GM18499 (cell line): Measurements from ENCODE around the gene PTPRM.

ENCODE experiments used
- ATAC-seq: cut with Tn5 transposase; IDR thresholded peaks from one replicate; pipeline ENCODE4 v1.9.1; 2021; ENCODE audit warnings: moderate number of reproducible peaks; ENCODE audit not compliant: insufficient read depth, unreplicated experiment

PTPRM gene

DNA sequence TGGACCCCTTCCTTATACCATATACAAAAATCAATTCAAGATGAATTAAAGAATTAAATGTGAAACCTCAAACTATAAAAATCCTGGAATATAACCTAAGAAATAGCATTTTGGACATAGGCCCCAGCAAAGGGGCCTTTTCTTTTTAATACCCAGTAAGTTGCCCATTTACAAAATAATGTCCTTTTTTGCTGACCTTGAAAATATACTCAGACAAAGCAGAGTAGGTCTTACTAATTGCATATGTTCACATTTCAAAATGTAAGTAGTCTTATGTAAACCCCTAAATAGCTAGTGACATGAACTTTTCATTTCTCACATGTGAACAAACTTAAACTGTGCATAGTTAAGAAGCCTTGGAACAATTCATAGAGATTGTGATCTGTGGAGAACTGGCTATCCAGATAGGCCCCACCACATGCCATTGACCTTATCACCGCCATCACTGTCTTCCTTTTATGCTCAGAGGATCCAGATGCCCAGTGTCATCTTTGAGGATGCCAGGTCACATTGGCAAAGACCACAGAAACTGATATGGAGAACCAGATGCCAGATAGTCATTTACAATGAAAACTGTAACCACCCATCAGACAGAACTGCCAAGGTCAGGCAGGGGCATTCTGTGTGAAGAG, 759.8 kb downstream of the PTPRM start:
- ATAC-seq, result no peak

GRCh38 chr18:8328126-8328525, 761.0 kb downstream of the PTPRM start:
- ATAC-seq, result no peak

- ATAC-seq, result no peak
Measured at GRCh38 chr18:8329186-8329771, 762.2 kb downstream of the PTPRM start.

- ATAC-seq, result no peak
Measured at GRCh38 chr18:8330575-8330974, 763.5 kb downstream of the PTPRM start.

DNA sequence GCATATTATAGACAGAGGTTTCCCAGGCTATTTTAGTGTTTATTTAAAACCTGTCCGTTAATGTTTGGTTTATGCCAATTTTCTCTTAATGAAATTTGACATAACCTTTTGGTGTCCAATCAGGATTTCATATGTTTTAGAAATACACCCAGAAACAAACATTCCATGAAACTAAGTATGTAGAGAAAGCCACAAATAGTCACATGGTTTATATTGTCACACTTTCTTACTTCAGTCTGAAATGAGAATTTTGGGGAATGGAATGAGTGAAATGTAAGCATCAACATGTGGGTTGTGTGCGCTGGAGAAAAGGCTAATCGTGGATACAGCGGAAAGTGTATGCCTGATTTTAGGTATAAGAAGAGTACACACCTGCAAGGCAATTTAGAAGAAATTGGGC, 765.2 kb downstream of the PTPRM start:
- ATAC-seq, result no peak

GRCh38 chr18:8333961-8334360, 766.8 kb downstream of the PTPRM start:
- ATAC-seq, result no peak

DNA sequence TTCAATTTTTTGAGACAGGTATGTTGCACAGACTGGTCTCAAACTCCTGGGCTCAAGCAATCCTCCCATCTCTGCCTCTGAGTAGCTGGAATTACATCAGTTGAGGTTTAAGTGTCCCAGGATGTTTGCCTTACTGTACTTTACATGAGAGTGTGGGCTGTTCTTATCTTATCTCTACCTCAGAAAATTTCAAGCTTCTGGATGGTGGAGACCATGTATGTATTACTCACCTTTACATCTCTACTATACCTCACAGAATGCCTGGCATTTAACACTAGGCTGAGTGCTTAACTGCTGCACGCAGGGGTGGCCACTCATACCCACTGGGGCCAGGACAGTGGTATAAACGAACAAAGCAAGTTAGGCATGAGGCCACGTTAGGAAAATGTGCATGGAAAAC, 770.1 kb downstream of the PTPRM start:
- no peak for ATAC-seq

- ATAC-seq, result no peak
Measured at GRCh38 chr18:8339210-8339609, 772.1 kb downstream of the PTPRM start.

DNA sequence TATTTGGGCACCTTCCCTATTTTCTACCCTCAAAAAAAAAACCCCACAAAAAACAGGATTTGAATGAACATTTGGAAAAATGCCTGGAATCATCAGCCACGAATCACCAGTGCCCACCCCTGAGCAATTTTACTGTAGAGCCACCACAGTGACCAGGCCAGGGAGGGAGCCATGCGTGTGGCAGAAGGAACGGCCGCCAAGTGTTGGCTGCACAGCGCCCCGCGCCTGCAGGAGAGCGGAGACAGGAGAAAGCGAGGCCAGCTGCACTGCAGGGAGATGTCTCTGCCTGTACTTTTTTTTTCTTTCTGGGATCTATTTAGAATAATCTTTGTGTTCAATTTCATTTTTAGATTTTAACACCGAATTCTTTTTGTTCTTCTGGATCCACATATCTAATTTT, 772.8 kb downstream of the PTPRM start:
- no peak for ATAC-seq

DNA sequence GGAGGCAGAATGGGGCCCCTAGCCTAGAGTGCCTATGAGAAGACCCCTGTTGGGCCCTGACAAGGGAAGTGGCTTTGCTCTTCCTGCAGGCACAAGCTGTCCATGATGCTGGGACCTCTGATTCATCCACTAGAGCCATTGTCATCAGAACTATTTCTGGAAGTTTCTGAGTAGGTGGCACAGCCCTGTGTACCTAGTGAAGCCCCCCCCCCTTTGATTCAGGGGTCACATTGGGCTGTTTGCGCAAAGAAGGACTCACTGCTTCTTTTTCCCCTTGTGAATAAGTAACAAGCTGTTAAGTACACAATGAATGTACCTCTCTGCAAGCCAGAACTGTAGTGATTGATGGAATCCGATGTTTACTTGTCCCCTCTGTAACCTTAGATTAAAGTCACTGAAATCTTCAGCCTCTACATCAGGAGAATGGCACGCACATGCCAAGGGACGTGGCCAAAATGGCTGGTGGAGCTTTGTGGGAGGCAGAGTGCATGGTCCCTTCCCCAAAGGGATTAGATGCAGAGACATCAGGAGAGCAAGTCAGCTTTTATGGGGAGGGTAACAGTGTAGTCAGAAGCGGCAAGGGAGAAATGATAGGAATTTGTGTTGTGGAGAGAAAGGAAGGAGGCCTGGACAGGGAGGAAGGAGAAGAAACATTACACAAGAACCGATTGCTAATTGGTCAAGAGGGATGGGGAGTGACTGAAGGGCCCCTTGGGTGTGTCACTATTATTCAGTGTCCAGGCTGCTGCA, 774.5 kb downstream of the PTPRM start:
- no peak for ATAC-seq

DNA sequence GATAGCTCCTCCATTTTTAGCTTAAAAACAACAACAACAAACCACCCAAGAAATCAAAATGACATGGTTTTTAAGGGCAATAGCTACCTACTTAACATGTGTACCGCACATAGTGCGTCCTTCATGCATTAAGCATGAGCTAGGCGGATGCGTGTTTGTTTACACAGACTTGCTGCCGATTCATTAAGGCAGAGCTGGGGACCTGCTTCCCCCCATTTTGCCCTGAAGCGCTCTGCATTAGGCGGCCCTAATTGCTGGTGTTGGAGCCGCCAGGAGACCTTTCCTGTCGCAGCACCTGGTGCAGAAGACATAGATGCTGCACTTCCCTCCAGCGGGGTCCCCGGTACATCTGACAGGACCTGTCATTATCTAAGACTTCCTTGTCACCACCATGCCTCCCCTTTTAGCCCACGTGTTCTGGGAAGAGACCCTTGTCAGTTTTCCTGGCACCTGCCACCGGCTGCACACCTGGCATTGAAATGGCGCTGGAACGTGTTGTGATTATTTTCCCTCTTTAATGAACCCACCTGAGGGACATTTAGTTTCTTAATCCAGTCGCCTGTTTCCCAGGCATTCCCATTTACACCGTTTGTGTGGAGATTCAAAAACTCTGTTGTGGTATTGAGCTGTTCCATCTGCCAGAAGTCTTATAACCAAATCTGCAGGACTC, 781.1 kb downstream of the PTPRM start:
- no peak for ATAC-seq

DNA sequence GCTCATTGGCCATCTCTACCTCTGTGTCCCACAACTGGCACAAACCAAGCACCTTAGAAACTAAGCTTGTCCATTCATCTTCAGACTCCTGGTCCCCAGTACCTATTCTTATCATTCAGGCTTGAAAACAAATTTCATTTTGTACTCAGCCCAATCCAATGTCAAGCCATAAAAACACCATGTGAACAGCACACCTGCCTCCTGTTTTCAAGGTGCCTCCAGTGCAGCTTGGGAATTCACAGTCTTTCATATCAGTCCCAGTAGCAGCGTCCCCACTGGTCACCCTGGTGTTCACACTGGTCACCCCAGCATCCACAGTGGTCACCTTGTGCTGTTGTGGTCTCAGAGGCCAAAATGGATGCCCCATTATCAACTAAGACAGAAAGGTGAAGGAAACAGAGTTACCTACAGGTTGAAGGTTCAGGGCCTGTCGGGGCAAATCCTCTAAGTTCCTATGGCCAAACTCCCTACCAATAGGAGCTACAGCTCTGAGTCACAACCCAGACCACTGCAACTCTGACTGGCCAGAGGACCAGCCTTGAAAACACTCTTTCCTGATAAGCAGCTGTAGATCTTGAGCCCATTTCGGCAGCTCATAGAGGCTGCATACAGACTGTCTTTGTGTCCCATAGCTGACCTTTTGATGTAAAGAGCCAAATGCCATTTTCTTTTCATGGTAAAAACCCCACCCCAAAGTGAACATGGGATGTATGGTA, 782.6 kb downstream of the PTPRM start:
- ATAC-seq, result no peak

DNA sequence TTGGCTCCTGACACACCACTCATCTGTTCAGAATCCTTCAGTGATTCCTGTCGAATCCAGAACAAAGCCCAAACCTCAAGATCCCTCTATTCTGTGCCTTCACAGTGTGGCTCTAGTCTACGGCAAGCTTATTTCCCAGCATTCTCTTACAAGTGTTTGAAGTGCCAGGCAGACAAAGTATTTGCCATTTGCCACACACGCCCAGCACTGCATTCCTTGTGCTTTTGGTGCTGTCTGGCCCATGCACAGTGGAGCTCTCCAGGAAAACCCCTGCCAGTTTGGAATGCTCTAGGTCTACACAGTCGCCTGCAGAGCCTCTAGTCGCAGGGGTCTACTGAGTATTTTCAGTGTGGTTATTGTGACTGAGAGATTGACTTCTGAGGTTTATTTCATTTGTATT, 783.5 kb downstream of the PTPRM start:
- no peak for ATAC-seq

GRCh38 chr18:8351161-8351560, 784.0 kb downstream of the PTPRM start:
- no peak for ATAC-seq

DNA sequence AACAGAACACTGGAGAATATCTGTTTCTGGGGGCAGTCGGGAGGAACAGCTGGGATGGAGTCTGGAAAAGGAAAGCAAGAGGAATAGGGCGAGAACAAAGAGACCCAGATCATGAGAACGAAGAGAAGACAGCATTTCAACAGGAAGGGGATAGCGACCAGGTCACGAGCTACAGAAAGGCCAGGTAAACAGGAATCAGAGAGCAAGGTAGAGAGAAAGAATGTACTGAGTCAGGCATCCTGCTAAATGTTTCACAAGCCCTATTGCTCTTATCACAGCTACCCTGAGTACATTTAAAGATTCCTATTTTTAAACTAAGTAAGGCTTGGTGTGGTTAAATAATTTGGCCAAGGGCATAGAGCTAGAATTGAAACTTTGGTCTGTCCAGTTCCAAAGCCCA, 787.2 kb downstream of the PTPRM start:
- ATAC-seq, result no peak

- no peak for ATAC-seq
Measured at GRCh38 chr18:8356001-8356400, 788.9 kb downstream of the PTPRM start.

- ATAC-seq, result no peak
Measured at GRCh38 chr18:8357320-8357719, 790.2 kb downstream of the PTPRM start.

GRCh38 chr18:8358033-8358765, 791.1 kb downstream of the PTPRM start:
- ATAC-seq, result no peak

GRCh38 chr18:8359076-8359475, 792.0 kb downstream of the PTPRM start:
- no peak for ATAC-seq

DNA sequence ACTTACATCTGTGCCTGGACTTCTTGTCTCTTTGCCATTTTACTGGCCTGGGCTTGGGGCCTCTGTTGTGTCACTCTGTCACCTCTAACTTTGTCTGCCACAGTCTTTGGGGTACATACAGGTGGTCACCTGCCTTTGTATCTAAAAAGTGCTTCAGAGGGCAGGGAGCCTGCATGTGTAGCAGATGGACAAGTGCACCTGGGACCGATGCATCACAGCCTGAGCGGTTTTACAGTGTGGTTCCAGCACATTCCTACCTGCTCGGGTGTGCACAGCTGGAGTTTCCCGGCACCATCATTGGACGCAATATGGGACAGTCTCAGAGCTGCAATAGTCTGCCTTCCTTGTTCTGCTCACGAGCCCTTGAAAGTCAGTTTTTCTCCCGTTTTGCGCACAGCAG, 792.4 kb downstream of the PTPRM start:
- ATAC-seq, result no peak
